KMS-11 (cell line): Measurements from ENCODE around the gene GPR146.

Source experiments
- H2AFZ ChIP-seq: fragments of 200-600 bp; sonication (generic); 2 replicates; pipeline ENCODE4 v1.6.1; 2016; ENCODE audit warnings: antibody characterized with exemption, mixed run types, low read depth
- H3K27ac ChIP-seq: fragments of 200-600 bp; sonication (generic); 2 replicates; pipeline ENCODE4 v1.6.1; 2016; ENCODE audit warnings: mild to moderate bottlenecking, mixed run types
- H3K27me3 ChIP-seq: fragments of 200-600 bp; sonication (generic); 2 replicates; pipeline ENCODE4 v1.6.1; 2017; ENCODE audit warnings: mild to moderate bottlenecking, low read depth, mixed run types, moderate library complexity; ENCODE audit not compliant: insufficient read depth
- H3K36me3 ChIP-seq: fragments of 200-600 bp; sonication (generic); 2 replicates; pipeline ENCODE4 v1.6.1; 2017; ENCODE audit warnings: mild to moderate bottlenecking, mixed run types; ENCODE audit not compliant: insufficient read depth
- H3K4me1 ChIP-seq: fragments of 200-600 bp; sonication (generic); 2 replicates; pipeline ENCODE4 v1.6.1; 2016; ENCODE audit warnings: mild to moderate bottlenecking, low read depth, mixed run types; ENCODE audit not compliant: poor library complexity, severe bottlenecking
- H3K4me2 ChIP-seq: fragments of 200-600 bp; sonication (generic); 2 replicates; pipeline ENCODE4 v1.7.0; 2016; ENCODE audit warnings: mild to moderate bottlenecking, mixed run types
- H3K4me3 ChIP-seq: fragments of 200-600 bp; sonication (generic); IDR thresholded peaks from 2 replicates; pipeline ENCODE4 v1.6.1; 2017; ENCODE audit warnings: low read depth, low read length, mixed read lengths; ENCODE audit not compliant: insufficient read depth
- H3K79me2 ChIP-seq: fragments of 200-600 bp; sonication (generic); 2 replicates; pipeline ENCODE4 v1.6.1; 2016; ENCODE audit warnings: low read depth, mixed run types; ENCODE audit not compliant: insufficient read depth
- H3K9ac ChIP-seq: fragments of 200-600 bp; sonication (generic); 2 replicates; pipeline ENCODE4 v1.6.1; 2016; ENCODE audit warnings: mild to moderate bottlenecking, mixed run types
- H4K20me1 ChIP-seq: fragments of 200-600 bp; sonication (generic); 2 replicates; pipeline ENCODE4 v1.6.1; 2016; ENCODE audit warnings: mild to moderate bottlenecking, mixed run types; ENCODE audit not compliant: insufficient read depth
- CTCF ChIP-seq: fragments of 200-600 bp; sonication (generic); conservative IDR thresholded peaks from 2 replicates; pipeline ENCODE4 v1.6.1; 2017; ENCODE audit warnings: low read depth, mild to moderate bottlenecking, antibody characterized with exemption, low read length, moderate library complexity, mixed read lengths

GPR146 gene

GRCh38 chr7:1058821-1059199 lies 14.5 kb downstream of the GPR146 start:
- Histone ChIP-seq H3K27me3 (no peaks in the 10 kb centered on the region), H3K4me1 (no peaks in the 10 kb centered on the region), H3K4me3 (no peak overlapping the region), H2AFZ (no peak overlapping the region), H3K27ac (no peak overlapping the region), H3K4me2 (no peak overlapping the region), H3K9ac (no peak overlapping the region), H4K20me1 (no peaks in the 10 kb centered on the region), H3K79me2 (no peaks in the 10 kb centered on the region), H3K36me3 (no peaks in the 10 kb centered on the region)
- TF ChIP-seq CTCF, result no peak

DNA sequence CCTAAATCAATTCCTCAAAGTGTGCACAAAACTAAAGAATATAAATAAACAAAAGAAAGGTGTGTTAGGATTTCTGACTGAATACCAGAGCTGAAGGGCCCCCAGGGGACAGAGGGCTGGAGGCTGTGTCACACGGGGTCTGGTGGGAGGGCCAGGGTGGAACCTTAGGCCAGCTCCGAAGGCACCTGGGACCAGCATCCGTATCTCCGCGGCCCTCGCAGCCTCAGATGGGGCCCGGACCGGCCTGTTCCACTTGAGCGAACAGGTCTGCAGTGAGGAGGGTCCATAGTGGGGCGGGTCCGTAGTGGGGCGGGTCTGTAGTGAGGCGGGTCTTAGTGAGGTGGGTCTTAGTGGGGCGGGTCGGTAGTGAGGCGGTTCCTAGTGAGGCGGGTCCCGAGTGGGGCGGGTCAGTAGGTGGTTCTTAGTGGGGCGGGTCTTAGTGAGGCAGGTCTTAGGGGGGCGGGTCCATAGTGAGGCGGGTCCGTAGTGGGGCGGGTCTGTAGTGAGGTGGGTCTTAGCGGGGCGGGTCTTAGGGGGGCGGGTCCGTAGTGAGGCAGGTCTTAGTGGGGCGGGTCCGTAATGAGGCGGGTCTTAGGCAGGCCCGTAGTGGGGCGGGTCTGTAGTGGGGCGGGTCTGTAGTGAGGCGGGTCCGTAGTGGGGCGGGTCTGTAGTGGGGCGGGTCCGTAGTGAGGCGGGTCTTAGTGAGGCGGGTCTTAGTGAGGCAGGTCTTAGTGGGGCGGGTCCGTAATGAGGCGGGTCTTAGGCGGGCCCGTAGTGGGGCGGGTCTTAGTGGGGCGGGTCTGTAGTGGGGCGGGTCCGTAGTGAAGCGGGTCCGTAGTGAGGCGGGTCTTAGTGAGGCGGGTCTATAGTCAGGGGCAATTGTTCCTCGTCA lies 15.1 kb downstream of the GPR146 start:
- H3K27me3 ChIP-seq, result no peaks in the 10 kb centered on the region
- no peaks in the 10 kb centered on the region for H3K79me2 ChIP-seq
- no peak overlapping the region for H3K4me2 ChIP-seq
- no peak overlapping the region for H3K4me3 ChIP-seq
- TF ChIP-seq CTCF, result no peak
- H3K27ac ChIP-seq, result no peak overlapping the region
- H3K36me3 ChIP-seq, result no peaks in the 10 kb centered on the region
- no peak overlapping the region for H3K9ac ChIP-seq
- H3K4me1 ChIP-seq, result no peaks in the 10 kb centered on the region
- H4K20me1 ChIP-seq, result no peaks in the 10 kb centered on the region
- H2AFZ ChIP-seq, result no peak overlapping the region

DNA sequence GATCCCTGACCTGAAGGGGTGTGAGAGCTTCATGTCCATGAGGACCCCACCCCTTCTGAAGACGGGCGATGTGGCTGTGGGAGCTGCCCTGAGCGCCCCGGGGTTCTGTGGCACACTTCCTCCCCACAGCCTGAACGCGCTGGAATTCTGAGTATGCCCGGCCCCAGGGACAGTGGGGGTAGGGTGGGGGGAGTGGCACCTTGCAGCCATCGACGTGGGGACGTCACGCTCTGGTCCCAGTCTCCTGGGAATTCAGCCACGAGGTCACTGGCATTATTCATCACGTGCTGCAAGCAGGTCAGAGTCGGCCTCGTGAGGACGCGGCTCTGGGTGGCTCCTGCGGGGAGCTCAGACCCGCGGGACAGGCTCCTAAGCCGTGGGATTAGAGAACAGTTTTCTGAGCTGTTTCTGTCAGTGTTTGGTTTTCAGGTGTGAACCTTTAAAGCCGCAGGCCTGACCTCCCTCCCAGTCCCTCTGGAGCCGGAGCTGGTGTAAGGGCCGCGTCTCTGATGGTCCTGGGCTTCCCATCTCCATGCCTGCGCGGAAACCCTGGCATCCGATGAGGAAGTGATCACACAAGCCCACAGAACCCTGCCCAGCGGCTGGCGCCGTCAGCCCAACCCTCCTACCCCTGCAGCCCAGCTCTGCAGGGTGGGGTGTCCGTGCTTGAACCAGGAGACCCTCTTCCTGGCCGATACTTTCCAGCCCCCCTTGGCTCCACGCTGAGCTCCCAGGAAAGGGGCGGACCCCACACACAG lies 16.1 kb downstream of the GPR146 start:
- H3K36me3 ChIP-seq, result no peaks in the 10 kb centered on the region
- no peak overlapping the region for H3K4me3 ChIP-seq
- H3K9ac ChIP-seq, result no peak overlapping the region
- H2AFZ ChIP-seq, result no peak overlapping the region
- H3K27me3 ChIP-seq, result no peaks in the 10 kb centered on the region
- H3K4me1 ChIP-seq, result no peaks in the 10 kb centered on the region
- no peaks in the 10 kb centered on the region for H4K20me1 ChIP-seq
- no peak overlapping the region for H3K4me2 ChIP-seq
- no peak for TF ChIP-seq CTCF
- no peak overlapping the region for H3K27ac ChIP-seq
- H3K79me2 ChIP-seq, result no peaks in the 10 kb centered on the region

GRCh38 chr7:1061180-1061579 lies 16.8 kb downstream of the GPR146 start:
- Histone ChIP-seq H3K27me3 (no peaks in the 10 kb centered on the region), H3K36me3 (no peaks in the 10 kb centered on the region), H3K4me2 (no peak overlapping the region), H3K27ac (no peak overlapping the region), H3K4me3 (no peak overlapping the region), H3K4me1 (no peaks in the 10 kb centered on the region), H4K20me1 (no peaks in the 10 kb centered on the region), H2AFZ (no peak overlapping the region), H3K9ac (no peak overlapping the region), H3K79me2 (no peaks in the 10 kb centered on the region)
- no peak for TF ChIP-seq CTCF
